Activated CD8-positive, alpha-beta memory T cell treated with anti-CD3 and anti-CD28 coated beads, Interleukin-2, amount 10 ng/mL, durations not matched to agents 7 days and 5 days (primary cell): Measurements from ENCODE around the gene ERC1. TPM values are rescaled to one million over a fixed set of nuclear protein-coding genes. Genes with fewer than 3 reads are reported as not detected.
"Not testable (repeated sequence)": the region's sequence is repeated elsewhere in the genome, so short reads cannot be mapped to it uniquely, and the experiment has no call there.

ENCODE experiments used
- ATAC-seq: fragments of 150-1000 bp; cut with Tn5 transposase; one replicate; pipeline ENCODE4 v1.10.0; 2021; ENCODE audit warnings: moderate library complexity
- CTCF ChIA-PET: fragments of 350-600 bp; sonication (Branson Sonifier 250); formaldehyde crosslinking; loops from one replicate; lab custom pipeline; 2021; ENCODE audit warnings: antibody characterized with exemption; lab: Charles Lee
- DNase-seq: peaks from one replicate; pipeline ENCODE4 v3.0.0-alpha.2; 2020
- H3K27ac Mint-ChIP-seq: one replicate; pipeline ENCODE4 v1.8.0; 2021; ENCODE audit warnings: mild to moderate bottlenecking, mixed read lengths
- H3K27me3 Mint-ChIP-seq: one replicate; pipeline ENCODE4 v1.8.0; 2021; ENCODE audit warnings: mixed read lengths
- H3K36me3 Mint-ChIP-seq: one replicate; pipeline ENCODE4 v1.8.0; 2021; ENCODE audit warnings: mild to moderate bottlenecking, mixed read lengths
- H3K4me1 Mint-ChIP-seq: one replicate; pipeline ENCODE4 v1.8.0; 2021; ENCODE audit warnings: mixed read lengths
- H3K4me3 Mint-ChIP-seq: one replicate; pipeline ENCODE4 v1.8.0; 2021; ENCODE audit warnings: mild to moderate bottlenecking, moderate library complexity, mixed read lengths
- H3K9me3 Mint-ChIP-seq: one replicate; pipeline ENCODE4 v1.8.0; 2022; ENCODE audit warnings: low read depth, mixed read lengths
- total RNA-seq, 2 experiments: library from RNA; stranded (reverse); gene quantifications; one replicate each; pipeline ENCODE4 v1.2.3, GENCODE V29; 2021

The ERC1 gene
- total RNA-seq, 2 experiments from 2014 or later: 18.8 to 25.2 TPM

GRCh38 chr12:1204581-1205121 is 213.6 kb downstream of the ERC1 start:
- no peaks in the 10 kb centered on the region for H3K27me3 Mint-ChIP-seq
- no peak overlapping the region for H3K27ac Mint-ChIP-seq
- peaks cover 2% of the 10 kb centered on the region for H3K36me3 Mint-ChIP-seq
- H3K4me3 Mint-ChIP-seq: no peak overlapping the region
- DNase-seq (no peak), ATAC-seq (peak; percentile 94)
- H3K9me3 Mint-ChIP-seq: no peaks in the 10 kb centered on the region
- CTCF ChIA-PET: interaction anchor here (0.6 to 1.1 kb wide), 2 partner anchors 87 to 472 kb away, joined by 3 read pairs; no protein-coding TSS in a partner anchor
- H3K4me1 Mint-ChIP-seq: peaks cover 5% of the 10 kb centered on the region

GRCh38 chr12:1205512-1206060 is 214.6 kb downstream of the ERC1 start:
- Mint-ChIP-seq H3K27me3 (no peaks in the 10 kb centered on the region), H3K4me1 (peaks cover 5% of the 10 kb centered on the region), H3K9me3 (no peaks in the 10 kb centered on the region), H3K4me3 (no peak overlapping the region), H3K27ac (no peak overlapping the region), H3K36me3 (no peaks in the 10 kb centered on the region)
- ATAC-seq: no peak
- CTCF ChIA-PET: interaction anchor here (1.2 kb wide), 1 partner anchor 378 kb away, joined by 5 read pairs; no protein-coding TSS in a partner anchor
- no peak for DNase-seq

GRCh38 chr12:1206118-1206734 is 215.2 kb downstream of the ERC1 start:
- Mint-ChIP-seq H3K4me1 (peaks cover 5% of the 10 kb centered on the region), H3K9me3 (no peaks in the 10 kb centered on the region), H3K27me3 (no peaks in the 10 kb centered on the region), H3K4me3 (no peak overlapping the region), H3K27ac (no peak overlapping the region), H3K36me3 (no peaks in the 10 kb centered on the region)
- CTCF ChIA-PET: interaction anchor here (1.2 to 1.8 kb wide), 3 partner anchors 88 to 377 kb away, joined by 3 to 5 read pairs (median 5); no protein-coding TSS in a partner anchor
- no peak for ATAC-seq
- no peak for DNase-seq

GRCh38 chr12:1207276-1207675 is 216.3 kb downstream of the ERC1 start:
- peaks cover 9% of the 10 kb centered on the region for H3K4me1 Mint-ChIP-seq
- no peak overlapping the region for H3K4me3 Mint-ChIP-seq
- ATAC-seq (no peak), DNase-seq (no peak)
- CTCF ChIA-PET: interaction anchor here (1.3 to 1.8 kb wide), 2 partner anchors 89 to 376 kb away, joined by 3 to 5 read pairs; no protein-coding TSS in a partner anchor
- no peaks in the 10 kb centered on the region for H3K27me3 Mint-ChIP-seq
- peaks cover 3% of the 10 kb centered on the region for H3K36me3 Mint-ChIP-seq
- no peaks in the 10 kb centered on the region for H3K9me3 Mint-ChIP-seq
- H3K27ac Mint-ChIP-seq: no peak overlapping the region

GRCh38 chr12:1208719-1209118 is 217.7 kb downstream of the ERC1 start:
- CTCF ChIA-PET: interaction anchor here (0.9 kb wide), 1 partner anchor 24 kb away, joined by 3 read pairs; no protein-coding TSS in a partner anchor
- DNase-seq, H3K36me3 Mint-ChIP-seq, H3K4me3 Mint-ChIP-seq, ATAC-seq, H3K9me3 Mint-ChIP-seq, H3K27ac Mint-ChIP-seq, H3K27me3 Mint-ChIP-seq: not testable (repeated sequence)
- H3K4me1 Mint-ChIP-seq: peaks cover 12% of the 10 kb centered on the region

- CTCF ChIA-PET: interaction anchor here (1.0 to 1.2 kb wide), 2 partner anchors 16 to 371 kb away, joined by 3 read pairs; no protein-coding TSS in a partner anchor
- no peak for ATAC-seq
- no peak overlapping the region for H3K27ac Mint-ChIP-seq
- H3K9me3 Mint-ChIP-seq: no peaks in the 10 kb centered on the region
- no peak overlapping the region for H3K4me3 Mint-ChIP-seq
- peaks cover 8% of the 10 kb centered on the region for H3K4me1 Mint-ChIP-seq
- DNase-seq: no peak
- H3K36me3 Mint-ChIP-seq: peaks cover 3% of the 10 kb centered on the region
- H3K27me3 Mint-ChIP-seq: no peaks in the 10 kb centered on the region
Measured at GRCh38 chr12:1212526-1212925, 221.5 kb downstream of the ERC1 start.

GRCh38 chr12:1213205-1213604 is 222.2 kb downstream of the ERC1 start:
- no peak for DNase-seq
- peaks cover 8% of the 10 kb centered on the region for H3K4me1 Mint-ChIP-seq
- H3K36me3 Mint-ChIP-seq: peaks cover 3% of the 10 kb centered on the region
- no peak overlapping the region for H3K4me3 Mint-ChIP-seq
- ATAC-seq: no peak
- CTCF ChIA-PET: interaction anchor here (1.0 to 1.2 kb wide), 2 partner anchors 15 to 370 kb away, joined by 3 read pairs; no protein-coding TSS in a partner anchor
- no peaks in the 10 kb centered on the region for H3K9me3 Mint-ChIP-seq
- H3K27me3 Mint-ChIP-seq: no peaks in the 10 kb centered on the region
- H3K27ac Mint-ChIP-seq: no peak overlapping the region

GRCh38 chr12:1213618-1214205 is 222.7 kb downstream of the ERC1 start:
- H3K9me3 Mint-ChIP-seq: no peaks in the 10 kb centered on the region

GRCh38 chr12:1216560-1216959 is 225.5 kb downstream of the ERC1 start:
- H3K27ac Mint-ChIP-seq: no peak overlapping the region
- CTCF ChIA-PET: no interaction called here

More at GRCh38 chr12:1213618-1214205, 222.7 kb downstream of the ERC1 start:
- peaks cover 3% of the 10 kb centered on the region for H3K36me3 Mint-ChIP-seq
- DNase-seq: no peak
- no peak overlapping the region for H3K4me3 Mint-ChIP-seq
- peaks cover 8% of the 10 kb centered on the region for H3K4me1 Mint-ChIP-seq
- H3K27ac Mint-ChIP-seq: no peak overlapping the region
- H3K27me3 Mint-ChIP-seq: no peaks in the 10 kb centered on the region
- ATAC-seq: no peak
- CTCF ChIA-PET: interaction anchor here (1.0 kb wide), 1 partner anchor 15 kb away, joined by 3 read pairs; no protein-coding TSS in a partner anchor

GRCh38 chr12:1217191-1217949 is 226.3 kb downstream of the ERC1 start:
- Mint-ChIP-seq H3K9me3 (no peaks in the 10 kb centered on the region), H3K36me3 (no peaks in the 10 kb centered on the region), H3K4me1 (peaks cover 4% of the 10 kb centered on the region), H3K27ac (no peak overlapping the region), H3K4me3 (no peak overlapping the region), H3K27me3 (no peaks in the 10 kb centered on the region)
- CTCF ChIA-PET: interaction anchor here (1.0 kb wide), 1 partner anchor 99 kb away, joined by 3 read pairs; no protein-coding TSS in a partner anchor
- ATAC-seq: no peak
- no peak for DNase-seq

More at GRCh38 chr12:1216560-1216959, 225.5 kb downstream of the ERC1 start:
- DNase-seq: no peak
- H3K4me1 Mint-ChIP-seq: peaks cover 8% of the 10 kb centered on the region
- ATAC-seq: no peak
- no peaks in the 10 kb centered on the region for H3K27me3 Mint-ChIP-seq
- no peak overlapping the region for H3K4me3 Mint-ChIP-seq
- H3K36me3 Mint-ChIP-seq: peaks cover 3% of the 10 kb centered on the region
- no peaks in the 10 kb centered on the region for H3K9me3 Mint-ChIP-seq

- H3K4me3 Mint-ChIP-seq: no peak overlapping the region
- H3K36me3 Mint-ChIP-seq: no peaks in the 10 kb centered on the region
- H3K27ac Mint-ChIP-seq: no peak overlapping the region
- no peak for ATAC-seq
- H3K27me3 Mint-ChIP-seq: no peaks in the 10 kb centered on the region
- H3K4me1 Mint-ChIP-seq: no peaks in the 10 kb centered on the region
- CTCF ChIA-PET: interaction anchor here (1.0 kb wide), 1 partner anchor 100 kb away, joined by 3 read pairs; no protein-coding TSS in a partner anchor
- DNase-seq: no peak
- no peaks in the 10 kb centered on the region for H3K9me3 Mint-ChIP-seq
Measured at GRCh38 chr12:1218369-1218768, 227.3 kb downstream of the ERC1 start.

- Mint-ChIP-seq H3K27me3 (no peaks in the 10 kb centered on the region), H3K4me1 (no peaks in the 10 kb centered on the region), H3K4me3 (no peak overlapping the region), H3K36me3 (peaks cover 1% of the 10 kb centered on the region), H3K27ac (no peak overlapping the region), H3K9me3 (no peaks in the 10 kb centered on the region)
- no peak for ATAC-seq
- no peak for DNase-seq
- CTCF ChIA-PET: interaction anchor here (1.4 kb wide), 1 partner anchor 102 kb away, joined by 3 read pairs; no protein-coding TSS in a partner anchor
Measured at GRCh38 chr12:1220127-1221092, 229.4 kb downstream of the ERC1 start.
